HepG2 (cell line): ENCODE results near the gene PDIA2.

Experiments
- CCAR2 ChIP-seq: fragments of 200-400 bp; formaldehyde crosslinking; optimal IDR thresholded peaks from 2 replicates; pipeline ENCODE3; 2018; ENCODE audit warnings: low read depth, mild to moderate bottlenecking, low read length, moderate library complexity
- CHD2 ChIP-seq: IDR thresholded peaks from 2 replicates; pipeline ENCODE4 v1.6.1; 2011; ENCODE audit warnings: low read depth, low read length, improper control_type of control experiment
- CREB1 ChIP-seq, 2 experiments: fragments of 450-650 bp in 1 of 2; IDR thresholded peaks; 2 replicates each; pipeline ENCODE4 v1.6.1; 2016 to 2017; ENCODE audit warnings: control low read depth in 1 of 2, mild to moderate bottlenecking in 1 of 2, missing compliant biosample characterization in 1 of 2, missing genetic modification characterization in 1 of 2
- MAX ChIP-seq: IDR thresholded peaks from 2 replicates; pipeline ENCODE4 v1.6.1; 2012; ENCODE audit warnings: inconsistent platforms
- MEF2D ChIP-seq: sonication (generic); formaldehyde crosslinking; IDR thresholded peaks from 2 replicates; pipeline ENCODE4 v1.5.1; 2020; ENCODE audit warnings: mild to moderate bottlenecking, missing genetic modification reagents
- TAF1 ChIP-seq: sonication (generic); formaldehyde crosslinking; IDR thresholded peaks from 2 replicates; pipeline ENCODE4 v1.4.0; 2020; ENCODE audit warnings: missing genetic modification reagents
- ZNF720 ChIP-seq: sonication (generic); formaldehyde crosslinking; IDR thresholded peaks from 2 replicates; pipeline ENCODE4 v1.4.0; 2020; ENCODE audit warnings: missing genetic modification reagents
- TF ChIP-seq, protein P1 (sequence below): sonication (generic); formaldehyde crosslinking; IDR thresholded peaks from 2 replicates; pipeline ENCODE4 v1.5.0; 2020; ENCODE audit warnings: mild to moderate bottlenecking, missing genetic modification reagents, moderate library complexity
- TF ChIP-seq, protein P2 (sequence below): sonication (generic); formaldehyde crosslinking; conservative IDR thresholded peaks from 2 replicates; pipeline ENCODE4 v1.4.0; 2020; ENCODE audit warnings: missing genetic modification reagents

- no peak for TF ChIP-seq ZNF720 (CRISPR knock-in tag)
- TF ChIP-seq, protein P1, sequence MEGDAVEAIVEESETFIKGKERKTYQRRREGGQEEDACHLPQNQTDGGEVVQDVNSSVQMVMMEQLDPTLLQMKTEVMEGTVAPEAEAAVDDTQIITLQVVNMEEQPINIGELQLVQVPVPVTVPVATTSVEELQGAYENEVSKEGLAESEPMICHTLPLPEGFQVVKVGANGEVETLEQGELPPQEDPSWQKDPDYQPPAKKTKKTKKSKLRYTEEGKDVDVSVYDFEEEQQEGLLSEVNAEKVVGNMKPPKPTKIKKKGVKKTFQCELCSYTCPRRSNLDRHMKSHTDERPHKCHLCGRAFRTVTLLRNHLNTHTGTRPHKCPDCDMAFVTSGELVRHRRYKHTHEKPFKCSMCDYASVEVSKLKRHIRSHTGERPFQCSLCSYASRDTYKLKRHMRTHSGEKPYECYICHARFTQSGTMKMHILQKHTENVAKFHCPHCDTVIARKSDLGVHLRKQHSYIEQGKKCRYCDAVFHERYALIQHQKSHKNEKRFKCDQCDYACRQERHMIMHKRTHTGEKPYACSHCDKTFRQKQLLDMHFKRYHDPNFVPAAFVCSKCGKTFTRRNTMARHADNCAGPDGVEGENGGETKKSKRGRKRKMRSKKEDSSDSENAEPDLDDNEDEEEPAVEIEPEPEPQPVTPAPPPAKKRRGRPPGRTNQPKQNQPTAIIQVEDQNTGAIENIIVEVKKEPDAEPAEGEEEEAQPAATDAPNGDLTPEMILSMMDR (CRISPR knock-in tag), result peak; percentile 57
- TF ChIP-seq TAF1 (CRISPR knock-in tag), result no peak
- TF ChIP-seq CREB1 (IDR thresholded peaks at IDR 0.05), result no peak
- no peak for TF ChIP-seq CREB1 (CRISPR knock-in tag; IDR thresholded peaks at IDR 0.05)
- no peak for TF ChIP-seq MAX
- no peak for TF ChIP-seq MEF2D
- TF ChIP-seq CHD2, result no peak
- TF ChIP-seq CCAR2, result no peak
- TF ChIP-seq, protein P2, sequence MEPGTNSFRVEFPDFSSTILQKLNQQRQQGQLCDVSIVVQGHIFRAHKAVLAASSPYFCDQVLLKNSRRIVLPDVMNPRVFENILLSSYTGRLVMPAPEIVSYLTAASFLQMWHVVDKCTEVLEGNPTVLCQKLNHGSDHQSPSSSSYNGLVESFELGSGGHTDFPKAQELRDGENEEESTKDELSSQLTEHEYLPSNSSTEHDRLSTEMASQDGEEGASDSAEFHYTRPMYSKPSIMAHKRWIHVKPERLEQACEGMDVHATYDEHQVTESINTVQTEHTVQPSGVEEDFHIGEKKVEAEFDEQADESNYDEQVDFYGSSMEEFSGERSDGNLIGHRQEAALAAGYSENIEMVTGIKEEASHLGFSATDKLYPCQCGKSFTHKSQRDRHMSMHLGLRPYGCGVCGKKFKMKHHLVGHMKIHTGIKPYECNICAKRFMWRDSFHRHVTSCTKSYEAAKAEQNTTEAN (CRISPR knock-in tag), result no peak
Measured at GRCh38 chr16:318628-319027, 35.7 kb downstream of the PDIA2 start.
